HG02642 (cell line): ENCODE measurements around the gene BLM.
"Not testable (repeated sequence)": the region's sequence is repeated elsewhere in the genome, so short reads cannot be mapped to it uniquely, and the experiment has no call there.

ENCODE experiments used
- ATAC-seq: cut with Tn5 transposase; IDR thresholded peaks from one replicate; pipeline ENCODE4 v1.9.1; 2021; ENCODE audit warnings: mild to moderate bottlenecking; ENCODE audit not compliant: unreplicated experiment, poor library complexity

The BLM gene

DNA sequence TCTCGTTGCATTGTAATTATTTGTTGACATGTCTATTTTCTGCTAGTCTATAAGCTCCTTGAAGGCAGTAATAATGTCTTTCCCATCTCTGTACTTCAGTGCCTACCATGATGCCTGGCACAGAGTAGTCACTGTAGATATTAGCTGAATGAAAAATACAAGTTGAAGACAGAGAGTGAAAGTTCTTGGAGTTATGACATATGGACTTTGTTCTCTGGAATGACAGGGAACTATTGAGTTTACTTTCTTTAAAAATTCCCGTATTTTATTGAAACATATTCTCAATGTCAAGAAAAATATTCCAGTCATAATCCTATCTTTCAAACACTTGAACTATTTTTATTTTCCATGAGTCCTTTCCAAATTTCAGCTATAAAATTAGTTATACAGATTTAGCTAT is 3.0 kb downstream of the BLM start:
- no peak for ATAC-seq

DNA sequence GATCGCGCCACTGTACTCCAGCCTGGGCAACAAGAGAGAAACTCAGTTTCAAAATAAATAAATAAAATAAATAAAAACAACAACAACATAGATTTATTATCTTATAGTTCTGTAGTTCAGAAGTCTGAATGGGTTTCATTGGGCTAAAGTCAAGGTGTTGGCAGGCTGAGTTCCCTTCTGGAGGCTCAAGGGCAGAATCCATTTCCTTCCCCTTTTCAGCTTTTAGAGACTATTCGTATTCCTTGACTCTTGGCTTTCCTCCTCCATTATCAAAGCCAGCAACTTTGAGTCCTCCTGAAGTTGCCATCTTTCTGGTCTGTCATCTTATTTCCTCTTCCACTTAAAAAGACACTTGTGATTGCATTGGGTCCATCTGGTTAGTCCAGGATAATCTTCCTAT is 12.1 kb downstream of the BLM start:
- ATAC-seq = no peak

DNA sequence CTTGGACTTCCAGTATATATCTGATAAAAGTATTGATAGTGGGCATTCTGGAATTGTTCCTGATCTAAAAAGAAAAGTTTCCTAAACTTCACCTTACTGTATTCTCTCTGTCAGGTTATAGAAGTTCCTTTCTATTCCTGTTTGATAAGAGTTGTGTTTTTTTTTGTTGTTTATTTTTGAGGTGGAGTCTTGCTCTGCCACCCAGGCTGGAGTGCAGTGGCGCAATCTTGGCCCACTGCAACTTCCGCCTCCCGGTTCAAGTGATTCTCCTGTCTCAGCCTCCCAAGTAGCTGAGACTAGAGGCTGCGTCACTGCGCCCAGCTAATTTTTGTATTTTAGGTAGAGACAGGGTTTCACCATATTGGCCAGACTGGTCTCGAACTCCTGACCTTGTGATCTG is 13.1 kb downstream of the BLM start:
- ATAC-seq = no peak

DNA sequence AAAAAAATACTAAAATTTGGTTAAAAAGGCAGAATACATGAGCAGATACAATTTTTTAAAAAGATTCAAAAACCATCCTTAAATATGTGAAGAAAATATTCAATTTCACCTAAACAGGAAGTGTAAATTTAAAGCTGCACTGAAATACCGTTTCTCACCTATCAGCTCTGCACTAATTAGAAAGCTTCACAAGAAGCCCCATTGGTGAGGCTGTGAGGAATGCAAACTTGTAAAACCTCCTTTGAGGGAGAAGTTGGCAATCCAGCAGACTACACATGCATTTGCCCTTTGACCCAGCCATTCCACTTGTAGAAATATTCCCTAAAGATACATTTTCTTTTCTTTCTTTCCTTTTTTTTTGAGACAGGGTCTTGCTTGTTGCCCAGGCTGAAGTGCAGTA is 18.8 kb downstream of the BLM start:
- ATAC-seq = no peak

DNA sequence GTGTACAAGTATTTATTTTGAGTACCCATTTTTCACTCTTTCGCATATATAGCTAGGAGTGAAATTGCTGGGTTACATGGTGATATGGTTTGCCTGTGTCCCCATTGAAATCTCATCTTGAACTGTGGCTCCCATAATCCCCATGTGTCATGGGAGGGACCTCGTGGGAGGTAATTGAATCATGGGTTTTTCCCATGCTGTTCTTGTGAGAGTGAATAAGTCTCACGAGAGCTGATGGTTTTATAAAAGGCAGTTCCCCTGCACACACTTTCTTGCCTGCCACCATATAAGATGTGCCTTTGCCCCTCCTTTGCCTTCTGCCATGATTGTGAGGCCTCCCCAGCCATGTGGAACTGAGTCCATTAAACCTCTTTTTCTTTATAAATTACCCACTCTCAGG is 23.4 kb downstream of the BLM start:
- ATAC-seq = not testable (repeated sequence)

DNA sequence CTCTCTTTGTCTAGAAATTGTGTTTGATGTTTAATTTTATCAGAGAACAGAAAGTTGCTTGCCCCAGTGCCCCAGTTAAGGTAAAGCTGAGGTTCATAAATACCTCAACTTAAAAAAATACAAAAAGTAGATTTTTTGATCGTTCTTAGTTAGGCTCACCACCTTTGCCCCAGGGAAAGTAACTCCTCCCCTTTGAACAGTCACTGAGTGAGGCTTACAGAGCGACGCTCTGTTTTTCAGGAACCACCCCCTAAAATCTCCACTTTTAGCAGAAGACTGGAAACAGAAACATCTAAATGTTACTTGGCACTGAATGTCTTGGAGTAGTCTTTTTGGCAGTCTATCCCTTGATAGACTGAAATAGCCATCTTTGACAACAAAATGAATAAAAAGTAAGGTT is 24.9 kb downstream of the BLM start:
- ATAC-seq = no peak

DNA sequence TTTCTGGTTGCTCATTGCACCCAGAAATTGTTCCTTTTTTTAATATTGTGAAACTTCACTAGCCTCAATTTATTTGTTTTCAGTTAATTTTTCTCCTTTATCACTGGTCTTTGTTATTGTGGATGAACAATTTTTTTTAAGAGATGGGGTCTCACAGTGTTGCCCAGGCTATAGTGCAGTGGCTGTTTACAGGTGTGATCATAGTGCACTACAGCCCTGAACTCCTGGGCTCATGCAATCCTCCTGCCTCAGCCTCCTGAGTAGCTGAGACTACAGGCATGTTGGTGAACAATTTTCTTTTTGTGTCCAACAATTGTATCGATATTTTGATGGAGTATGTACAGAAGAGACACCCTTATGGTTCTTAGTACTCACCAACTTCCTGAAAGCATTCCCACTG is 26.3 kb downstream of the BLM start:
- no peak for ATAC-seq

DNA sequence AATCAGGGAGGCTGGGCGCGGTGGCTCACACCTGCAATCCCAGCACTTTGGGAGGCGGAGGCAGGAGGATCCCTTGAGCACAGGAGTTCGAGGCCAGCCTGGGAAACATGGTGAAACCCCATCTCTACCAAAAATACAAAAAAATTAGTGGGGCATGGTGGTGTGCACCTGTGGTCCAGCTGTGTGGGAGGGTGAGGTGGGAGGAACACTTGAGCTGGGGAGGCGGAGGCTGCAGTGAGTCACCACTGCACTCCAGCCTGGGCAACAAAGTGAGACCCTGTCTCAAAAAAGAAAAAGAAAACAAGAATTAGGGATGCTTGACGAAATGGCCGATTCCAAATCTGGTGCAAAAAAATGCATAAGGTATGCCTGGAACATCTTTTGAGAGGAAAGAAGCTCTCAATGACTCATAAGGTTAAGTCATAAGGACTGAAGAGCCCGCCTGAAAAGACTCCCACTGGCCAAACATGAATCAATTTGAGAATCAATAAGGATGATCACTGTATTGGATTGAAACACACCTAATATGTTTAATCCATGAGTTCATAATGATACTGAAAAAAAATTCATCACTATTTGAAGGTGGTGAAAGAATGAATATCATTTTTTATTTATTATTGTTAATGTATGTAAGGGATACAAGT is 27.7 kb downstream of the BLM start:
- no peak for ATAC-seq

DNA sequence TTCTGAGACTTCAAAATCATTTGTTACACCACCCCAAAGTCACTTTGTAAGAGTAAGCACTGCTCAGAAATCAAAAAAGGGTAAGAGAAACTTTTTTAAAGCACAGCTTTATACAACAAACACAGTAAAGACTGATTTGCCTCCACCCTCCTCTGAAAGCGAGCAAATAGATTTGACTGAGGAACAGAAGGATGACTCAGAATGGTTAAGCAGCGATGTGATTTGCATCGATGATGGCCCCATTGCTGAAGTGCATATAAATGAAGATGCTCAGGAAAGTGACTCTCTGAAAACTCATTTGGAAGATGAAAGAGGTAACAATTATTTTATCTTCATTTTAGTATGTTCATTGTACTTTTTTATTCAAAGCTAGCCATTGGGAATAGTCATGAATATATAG is 32.6 kb downstream of the BLM start:
- ATAC-seq = no peak

DNA sequence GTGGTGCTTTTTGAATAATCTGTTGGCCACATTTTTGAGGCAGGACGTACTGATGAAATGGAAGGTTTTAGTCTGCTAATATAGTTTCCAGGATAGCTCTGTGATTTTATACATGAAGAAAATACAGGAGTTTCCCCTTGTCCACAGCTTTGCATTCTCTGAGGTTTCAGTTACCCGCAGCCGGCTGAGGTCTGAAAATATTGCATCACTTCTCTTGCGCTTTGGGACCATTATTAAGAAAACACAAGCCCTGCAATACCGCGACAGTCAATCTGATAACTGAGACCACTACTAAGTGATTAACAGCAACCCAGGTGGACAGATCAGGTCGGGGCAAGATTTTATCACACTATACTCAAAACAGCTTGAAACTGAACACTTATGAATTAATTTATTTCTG is 33.0 kb downstream of the BLM start:
- no peak for ATAC-seq

DNA sequence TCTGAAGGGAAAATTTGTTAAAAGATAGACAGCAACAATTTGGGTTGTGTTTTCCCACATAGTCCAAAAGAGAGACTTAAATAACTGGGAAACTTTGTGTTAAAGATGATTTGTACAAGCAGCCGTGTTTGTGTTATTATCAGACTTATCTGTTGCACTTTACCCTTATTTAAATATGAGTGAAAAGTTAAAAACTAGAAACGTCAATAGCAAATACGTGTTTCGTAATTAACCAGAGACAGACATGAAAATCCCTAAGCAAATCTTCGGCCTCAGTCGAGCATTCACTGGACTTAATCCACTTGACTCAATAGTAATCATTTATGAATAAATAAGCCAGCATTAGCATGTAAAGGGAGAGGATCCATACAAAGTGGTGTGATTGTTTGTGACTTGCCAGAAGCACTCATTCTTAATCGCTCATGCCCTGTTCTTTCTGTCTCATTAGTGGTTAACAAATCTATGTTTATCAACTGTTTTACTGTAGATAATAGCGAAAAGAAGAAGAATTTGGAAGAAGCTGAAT is 34.2 kb downstream of the BLM start:
- no peak for ATAC-seq

DNA sequence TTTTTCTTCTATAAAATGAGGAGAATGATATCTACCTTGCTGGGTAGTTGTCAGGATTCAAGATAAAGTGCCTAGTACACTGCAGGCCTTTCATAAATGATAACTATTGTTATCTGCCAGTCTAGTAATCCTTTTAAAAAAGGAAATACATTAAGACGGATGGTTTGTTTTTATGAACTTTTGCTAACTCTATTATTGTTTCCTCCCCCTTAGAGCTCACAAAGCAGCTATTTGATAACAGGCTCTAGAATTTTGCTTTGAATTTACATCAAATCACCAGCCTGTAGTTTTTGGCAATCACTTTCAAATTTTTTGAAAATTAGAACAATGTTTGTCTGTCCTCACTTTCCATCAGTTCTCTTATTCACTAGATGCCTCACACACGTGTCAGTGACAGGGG is 39.8 kb downstream of the BLM start:
- no peak for ATAC-seq

DNA sequence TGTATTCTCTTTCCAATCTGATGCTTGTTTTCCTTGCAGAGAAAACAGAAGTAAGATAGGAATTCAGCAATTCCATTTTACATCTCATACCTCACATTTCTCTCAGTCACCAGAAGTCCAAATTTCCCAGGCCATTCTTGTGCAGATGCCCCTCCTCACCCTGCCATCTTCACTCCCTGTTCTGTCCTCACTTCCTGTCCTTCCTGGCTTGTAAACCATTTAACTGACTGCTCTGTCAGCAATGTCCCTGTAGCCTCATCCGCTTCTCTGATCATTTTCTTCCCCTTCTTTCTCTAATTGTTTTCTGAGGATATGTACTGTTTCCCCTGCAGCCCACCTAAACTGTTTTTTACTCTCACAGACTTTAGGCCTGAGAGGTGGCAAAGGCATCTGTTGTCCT is 40.3 kb downstream of the BLM start:
- no peak for ATAC-seq

DNA sequence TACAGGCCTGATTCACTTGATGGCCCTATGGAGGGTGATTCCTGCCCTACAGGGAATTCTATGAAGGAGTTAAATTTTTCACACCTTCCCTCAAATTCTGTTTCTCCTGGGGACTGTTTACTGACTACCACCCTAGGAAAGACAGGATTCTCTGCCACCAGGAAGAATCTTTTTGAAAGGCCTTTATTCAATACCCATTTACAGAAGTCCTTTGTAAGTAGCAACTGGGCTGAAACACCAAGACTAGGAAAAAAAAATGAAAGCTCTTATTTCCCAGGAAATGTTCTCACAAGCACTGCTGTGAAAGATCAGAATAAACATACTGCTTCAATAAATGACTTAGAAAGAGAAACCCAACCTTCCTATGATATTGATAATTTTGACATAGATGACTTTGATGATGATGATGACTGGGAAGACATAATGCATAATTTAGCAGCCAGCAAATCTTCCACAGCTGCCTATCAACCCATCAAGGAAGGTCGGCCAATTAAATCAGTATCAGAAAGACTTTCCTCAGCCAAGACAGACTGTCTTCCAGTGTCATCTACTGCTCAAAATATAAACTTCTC is 43.6 kb downstream of the BLM start:
- ATAC-seq = no peak

DNA sequence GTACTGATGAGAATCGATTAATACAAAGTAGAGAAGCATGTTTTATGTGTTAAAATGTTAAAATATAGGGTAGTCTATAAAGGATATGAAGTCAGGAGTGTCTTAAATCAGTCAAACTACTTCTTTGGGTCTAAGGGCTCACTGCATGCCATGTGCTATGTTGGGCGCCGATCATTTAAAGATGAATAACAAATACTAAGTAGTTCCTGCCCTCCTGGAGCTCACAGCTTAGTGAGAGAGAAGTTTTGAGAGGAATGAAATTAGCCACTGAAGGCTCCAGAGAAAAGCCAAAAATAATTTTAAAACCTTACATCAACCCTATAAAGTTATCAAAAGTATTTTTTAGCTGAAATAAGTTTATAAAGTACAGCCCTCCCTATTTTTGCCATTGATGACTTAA is 44.5 kb downstream of the BLM start:
- ATAC-seq = no peak

DNA sequence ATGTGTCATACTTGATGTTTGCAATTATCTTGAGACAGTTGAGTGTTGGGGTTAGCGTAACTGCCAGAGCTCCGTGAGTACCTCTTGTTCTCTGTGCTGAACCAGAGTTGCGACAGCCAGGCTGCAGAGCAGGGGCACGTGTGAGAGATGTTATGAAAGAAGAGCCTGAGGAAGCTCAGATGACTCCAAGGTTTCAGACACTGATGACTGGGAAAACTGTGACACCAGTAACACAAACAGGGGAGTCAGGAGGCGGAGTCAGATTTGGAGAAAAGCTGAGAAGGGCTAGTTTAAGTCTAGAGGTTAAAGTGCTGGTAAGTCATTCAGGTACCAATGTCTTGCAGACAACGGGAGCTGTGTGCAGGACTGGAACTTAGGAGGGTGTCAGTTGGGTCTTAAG is 45.0 kb downstream of the BLM start:
- ATAC-seq = no peak

DNA sequence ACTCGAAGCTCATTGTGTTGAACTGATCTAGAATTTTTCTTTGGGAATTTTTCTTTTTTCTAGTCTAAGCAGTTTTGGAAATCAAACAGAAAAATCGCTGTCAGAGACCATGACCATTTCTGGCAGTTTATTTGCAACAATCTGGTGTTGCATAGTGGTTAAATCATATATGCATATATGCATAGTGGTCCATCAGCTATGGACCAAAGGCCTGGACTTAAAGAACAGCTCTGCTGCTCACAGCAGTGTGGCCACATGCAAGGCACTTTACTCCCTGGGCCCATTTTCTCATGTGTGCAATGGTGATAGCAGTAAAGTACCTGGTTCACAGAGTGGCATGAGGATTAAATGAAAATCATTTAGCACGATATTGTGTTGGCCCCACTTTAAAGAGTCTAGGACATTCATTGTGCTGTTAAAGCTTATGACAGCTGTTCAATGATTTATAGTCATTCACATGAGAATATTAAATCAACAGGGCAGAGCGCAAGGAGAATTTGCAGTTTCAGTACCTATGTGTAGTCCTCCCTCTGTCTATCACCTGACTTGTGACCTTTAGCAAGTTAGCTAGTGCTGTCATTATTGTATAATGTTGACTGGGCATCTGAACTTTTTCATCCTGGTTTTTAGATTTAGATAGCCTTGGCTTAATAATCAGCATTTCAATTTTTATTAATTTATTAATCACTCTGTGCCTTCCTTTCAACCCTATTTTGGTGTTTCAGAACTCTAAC is 46.4 kb downstream of the BLM start:
- ATAC-seq = no peak

DNA sequence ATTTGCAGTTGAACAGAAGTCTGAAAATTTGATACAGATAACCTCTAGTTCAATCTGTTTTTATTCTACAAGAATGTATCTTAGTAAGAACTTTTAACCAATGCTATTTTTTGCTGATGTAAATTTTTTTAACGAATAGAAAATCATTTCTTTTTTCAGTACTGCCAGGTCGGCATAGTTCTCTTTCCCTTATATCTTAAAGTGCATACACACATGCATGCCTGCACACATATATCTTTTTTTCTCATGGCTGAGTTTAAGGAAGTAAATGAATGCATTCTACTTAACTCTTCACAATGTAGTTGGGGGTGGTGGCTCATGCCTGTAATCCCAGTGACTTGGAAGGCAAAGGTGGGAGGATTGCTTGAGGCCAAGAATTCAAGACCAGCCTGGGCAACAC is 48.4 kb downstream of the BLM start:
- no peak for ATAC-seq

DNA sequence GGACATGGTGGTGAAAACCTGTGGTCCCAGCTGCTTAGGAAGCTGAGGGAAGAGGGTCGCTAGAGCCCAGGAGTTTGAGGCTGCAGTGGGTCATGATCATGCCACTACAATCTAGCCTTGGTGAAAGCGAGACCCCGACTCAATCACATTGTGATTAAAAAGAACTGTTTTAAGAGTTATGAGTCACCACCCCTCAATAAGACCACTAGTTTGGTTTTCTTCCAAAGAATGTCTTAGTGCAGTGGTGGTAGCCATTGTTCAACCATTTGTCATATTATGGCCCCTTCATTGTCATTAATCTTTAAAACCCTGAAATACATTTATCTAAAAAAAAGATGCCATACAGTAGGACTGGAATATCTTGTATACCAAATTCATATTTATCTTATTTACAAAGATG is 48.8 kb downstream of the BLM start:
- ATAC-seq = no peak

DNA sequence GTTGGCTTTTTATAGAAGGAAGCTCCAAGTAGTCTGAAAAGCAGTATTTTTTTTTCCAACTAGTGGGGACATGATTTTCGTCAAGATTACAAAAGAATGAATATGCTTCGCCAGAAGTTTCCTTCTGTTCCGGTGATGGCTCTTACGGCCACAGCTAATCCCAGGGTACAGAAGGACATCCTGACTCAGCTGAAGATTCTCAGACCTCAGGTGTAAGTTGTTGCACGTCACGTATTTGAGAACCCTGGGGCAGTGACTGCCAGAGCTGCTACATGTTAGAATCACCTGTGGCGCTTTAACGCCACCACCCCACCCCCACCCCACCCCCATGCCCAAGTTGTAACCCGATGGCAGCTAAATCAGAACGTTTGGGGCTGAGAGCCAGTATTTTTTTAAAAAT is 52.2 kb downstream of the BLM start:
- ATAC-seq = no peak

DNA sequence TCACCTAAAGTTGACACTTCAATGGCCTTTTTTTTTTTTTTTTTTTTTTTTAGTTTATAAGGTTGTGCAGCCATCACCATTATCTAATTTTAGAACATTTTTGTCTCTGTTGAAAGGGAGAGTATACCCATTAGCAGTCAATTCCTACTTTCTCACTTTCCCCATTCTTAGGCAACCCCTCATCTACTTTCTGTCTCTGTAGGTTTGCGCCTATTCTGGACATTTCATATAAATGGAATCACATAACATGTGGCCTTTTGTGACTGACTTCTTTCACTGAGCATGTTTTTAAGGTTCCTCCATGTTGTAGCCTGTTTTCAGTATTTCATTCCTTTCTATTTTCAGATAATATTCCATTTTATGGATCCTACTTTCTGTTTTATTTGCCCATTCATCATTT is 56.3 kb downstream of the BLM start:
- no peak for ATAC-seq
